OCI-LY3 (cell line): ENCODE results near the gene WDR59.

Experiments
- H2AFZ ChIP-seq: fragments of 200-600, 300-600 bp; shearing (Covaris generic); 2 replicates; pipeline ENCODE4 v1.6.0; 2014; ENCODE audit warnings: antibody characterized with exemption, low read depth, low read length
- H3K27ac ChIP-seq: fragments of 200-600, 300-600 bp; sonication (generic); 2 replicates; pipeline ENCODE4 v1.5.1; 2014; ENCODE audit warnings: mild to moderate bottlenecking, low read length, moderate library complexity, mixed read lengths
- H3K27me3 ChIP-seq: fragments of 200-600, 300-600 bp; sonication (generic); 2 replicates; pipeline ENCODE4 v1.6.1; 2014; ENCODE audit warnings: low read depth, low read length, mixed read lengths
- H3K36me3 ChIP-seq: fragments of 200-600, 300-600 bp; sonication (generic); replicated peaks from 2 replicates; pipeline ENCODE3; 2014; ENCODE audit warnings: low read depth, low read length, mixed read lengths
- H3K4me1 ChIP-seq: fragments of 300-600, 200-600 bp; sonication (generic); 2 replicates; pipeline ENCODE4 v1.6.1; 2014; ENCODE audit warnings: low read length, mixed read lengths
- H3K4me2 ChIP-seq: fragments of 200-600, 300-600 bp; sonication (generic); 2 replicates; pipeline ENCODE4 v1.6.1; 2014; ENCODE audit warnings: low read length, mixed read lengths
- H3K4me3 ChIP-seq: fragments of 300-600, 200-600 bp; sonication (generic); 2 replicates; pipeline ENCODE4 v1.5.1; 2014; ENCODE audit warnings: antibody characterized with exemption, mild to moderate bottlenecking, low read length, moderate library complexity
- H3K79me2 ChIP-seq: fragments of 300-600, 200-600 bp; shearing (Covaris generic); 2 replicates; pipeline ENCODE4 v1.6.1; 2014; ENCODE audit warnings: mild to moderate bottlenecking, low read length, mixed read lengths
- H3K9ac ChIP-seq: fragments of 300-600, 200-600 bp; shearing (Covaris generic); 2 replicates; pipeline ENCODE4 v1.6.0; 2014; ENCODE audit warnings: mild to moderate bottlenecking, low read length, moderate library complexity
- H3K9me3 ChIP-seq: fragments of 200-600, 300-600 bp; shearing (Covaris generic); 2 replicates; pipeline ENCODE4 v1.6.1; 2014; ENCODE audit warnings: low read length, mixed read lengths; ENCODE audit not compliant: insufficient read depth
- H4K20me1 ChIP-seq: fragments of 200-600, 300-600 bp; sonication (generic); 2 replicates; pipeline ENCODE4 v1.6.1; 2016; ENCODE audit warnings: low read length, mixed read lengths; ENCODE audit not compliant: insufficient read depth
- CTCF ChIP-seq: fragments of 200-600, 300-600 bp; sonication (generic); IDR thresholded peaks from 2 replicates; pipeline ENCODE4 v1.5.1; 2014; ENCODE audit warnings: antibody characterized with exemption, low read length, low read depth
- EZH2phosphoT487 ChIP-seq: fragments of 200-600 bp; shearing (Covaris generic); IDR thresholded peaks from 2 replicates; pipeline ENCODE4 v1.6.1; 2018; ENCODE audit warnings: antibody characterized with exemption, mixed run types, low read depth

Gene WDR59

DNA sequence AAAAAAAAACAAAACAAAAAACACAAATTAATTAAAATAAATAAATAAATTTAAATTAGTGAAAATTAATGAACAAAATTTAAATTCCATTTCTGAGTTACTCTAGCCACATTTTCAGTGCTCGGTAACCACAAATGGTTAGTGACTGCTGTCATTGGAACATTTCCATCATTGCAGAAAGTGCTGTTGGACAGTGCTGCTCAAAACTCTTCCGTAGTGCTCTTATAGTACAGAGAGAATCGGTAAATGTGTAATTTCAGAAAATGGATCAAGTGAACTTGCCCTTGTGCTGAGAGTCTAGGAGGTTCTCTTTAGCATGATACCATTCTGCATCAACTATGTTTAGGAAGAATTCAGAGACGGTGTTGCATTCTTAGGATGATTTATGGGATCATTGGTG lies 37.6 kb upstream of the WDR59 start:
- Histone ChIP-seq H2AFZ (no peak overlapping the region), H3K9me3 (peaks cover 11% of the 10 kb centered on the region; the same call in 1 of the 2 replicates), H3K9ac (no peak overlapping the region), H3K27ac (no peak overlapping the region), H3K36me3 (peaks cover 4% of the 10 kb centered on the region), H3K27me3 (no peaks in the 10 kb centered on the region), H3K79me2 (no peaks in the 10 kb centered on the region), H3K4me2 (no peak overlapping the region), H3K4me1 (peaks cover 12% of the 10 kb centered on the region), H3K4me3 (no peak overlapping the region), H4K20me1 (no peaks in the 10 kb centered on the region)
- no peak for TF ChIP-seq CTCF
- no peak for TF ChIP-seq EZH2phosphoT487

- Histone ChIP-seq H3K4me3 (no peak overlapping the region), H3K27me3 (no peaks in the 10 kb centered on the region), H3K9ac (no peak overlapping the region), H2AFZ (no peak overlapping the region), H3K9me3 (peaks cover 11% of the 10 kb centered on the region; the same call in 1 of the 2 replicates), H4K20me1 (no peaks in the 10 kb centered on the region), H3K4me2 (no peak overlapping the region), H3K36me3 (peaks cover 4% of the 10 kb centered on the region), H3K27ac (no peak overlapping the region), H3K4me1 (peaks cover 12% of the 10 kb centered on the region), H3K79me2 (no peaks in the 10 kb centered on the region)
- TF ChIP-seq CTCF (no peak), EZH2phosphoT487 (no peak)
These were observed 36.5 kb upstream of the WDR59 start for GRCh38 chr16:75021410-75021809.

DNA sequence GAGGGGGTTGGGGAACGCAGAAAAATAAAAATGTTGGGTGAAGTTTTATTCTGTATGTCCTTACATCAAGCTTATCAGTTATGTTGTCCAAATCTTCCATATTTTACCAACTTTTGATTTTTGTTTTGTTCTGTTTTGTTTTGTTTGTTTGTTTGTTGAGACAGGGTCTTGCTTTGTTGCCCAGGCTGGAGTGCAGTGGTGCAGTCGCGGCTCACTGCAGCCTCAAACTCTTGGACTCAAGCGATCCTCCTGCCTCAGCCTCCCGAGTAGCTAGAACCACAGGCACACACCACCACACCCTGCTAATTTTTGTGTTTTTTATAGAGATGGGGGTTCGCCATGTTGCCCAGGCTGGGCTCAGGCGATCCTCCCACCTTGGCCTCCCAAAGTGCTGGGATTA lies 34.7 kb upstream of the WDR59 start:
- H3K27me3 ChIP-seq, result no peaks in the 10 kb centered on the region
- H3K9me3 ChIP-seq, result peaks cover 11% of the 10 kb centered on the region; the same call in 1 of the 2 replicates
- no peak overlapping the region for H3K27ac ChIP-seq
- H3K4me1 ChIP-seq, result peaks cover 9% of the 10 kb centered on the region
- H3K36me3 ChIP-seq, result peaks cover 4% of the 10 kb centered on the region
- H3K4me3 ChIP-seq, result no peak overlapping the region
- no peak overlapping the region for H3K4me2 ChIP-seq
- no peaks in the 10 kb centered on the region for H4K20me1 ChIP-seq
- H2AFZ ChIP-seq, result no peak overlapping the region
- H3K79me2 ChIP-seq, result no peaks in the 10 kb centered on the region
- no peak overlapping the region for H3K9ac ChIP-seq
- TF ChIP-seq EZH2phosphoT487 (no peak), CTCF (no peak)

GRCh38 chr16:75019007-75019406 lies 34.1 kb upstream of the WDR59 start:
- Histone ChIP-seq H3K79me2 (no peaks in the 10 kb centered on the region; the same call in 1 of the 2 replicates), H3K4me1 (peaks cover 4% of the 10 kb centered on the region; the same call in 1 of the 2 replicates), H3K36me3 (peaks cover 4% of the 10 kb centered on the region), H3K4me3 (no peak overlapping the region), H4K20me1 (no peaks in the 10 kb centered on the region), H2AFZ (no peak overlapping the region), H3K4me2 (no peak overlapping the region), H3K9me3 (peaks cover 11% of the 10 kb centered on the region; the same call in 1 of the 2 replicates), H3K9ac (no peak overlapping the region), H3K27ac (no peak overlapping the region), H3K27me3 (no peaks in the 10 kb centered on the region)
- no peak for TF ChIP-seq CTCF
